ENCODE data around the gene ZNF580. TPM values are rescaled to one million over a fixed set of nuclear protein-coding genes. Genes with fewer than 3 reads are reported as not detected.
A peak's percentile ranks its signal among the peaks of the same experiment; 100 is the strongest.

The ZNF580 gene
- total and polyA plus RNA-seq, 2 of the 13 experiments (the other 11 are each of a cell fraction or from before 2014, with no cell fraction given) = 4.4 to 6.0 TPM

GRCh38 chr19:55683449-55684261 lies 42.9 kb downstream of the ZNF580 start (continued):
- TF ChIP-seq NFATC3 (CRISPR knock-in tag; IDR thresholded peaks at IDR 0.05) = no peak
- TF ChIP-seq SRY (CRISPR knock-in tag; IDR thresholded peaks at IDR 0.05) = no peak

GRCh38 chr19:55684946-55685681 lies 44.3 kb downstream of the ZNF580 start:
- BruUV-seq (replicated peaks) = no TSS peak
- H3K79me2 ChIP-seq (ENCODE audit: insufficient read depth, low read length) = peaks cover 33% of the 10 kb centered on the region
- no peak for FAIRE-seq
- H3K27ac ChIP-seq (ENCODE audit: extremely low read length, insufficient read depth, low read length) = peak overlapping the region; percentile 89
- no peak for DNase-seq (ENCODE audit: low spot score)
- H3K9me3 ChIP-seq (ENCODE audit: low read length) = no peaks in the 10 kb centered on the region
- intact Hi-C loops (cut with micrococcal nuclease; ENCODE audit: unreplicated experiment) (no loop called here), in situ Hi-C loops (cut with HindIII; ENCODE audit: extremely low pct_ligation_motif_present, low pct_unique_long_range_greater_than_20kb) (no loop called here)
- no peaks in the 10 kb centered on the region for H4K20me1 ChIP-seq (ENCODE audit: insufficient read depth, low read length)
- WGBS (ENCODE audit: low lambda C conversion rate) = 99% methylated on average over 47 of the region's 60 CpGs
- H2AFZ ChIP-seq (ENCODE audit: low read length) = no peak overlapping the region
- CTCF ChIA-PET (ENCODE audit: low intra/inter-chr PET ratio, low total read pairs) = no interaction called here
- H3K27me3 ChIP-seq (ENCODE audit: control insufficient read depth in 1 of 2, insufficient read depth in 2 of 2, low read length in 2 of 2) = no peaks in the 10 kb centered on the region
- H3K4me3 ChIP-seq (replicated peaks in 1 of 3; ENCODE audit: insufficient read depth in 1 of 3, low read depth in 2 of 3, low read length in 3 of 3) = no peak overlapping the region
- POLR2A ChIA-PET = no interaction called here
- H3K36me3 ChIP-seq (replicated peaks in 1 of 2; ENCODE audit: control insufficient read depth in 1 of 2, insufficient read depth in 2 of 2, low read length in 2 of 2) = peaks cover 16 to 63% of the 10 kb centered on the region in 2 experiments
- no peak for ATAC-seq
- no peak for TF ChIP-seq ZNF577 (CRISPR knock-in tag; IDR thresholded peaks at IDR 0.05; ENCODE audit: borderline replicate concordance, low read depth)
- TF ChIP-seq ZNF460 (CRISPR knock-in tag; IDR thresholded peaks at IDR 0.05; ENCODE audit: borderline replicate concordance) = no peak
- TF ChIP-seq AGO2 (optimal IDR thresholded peaks at IDR 0.05; ENCODE audit: low read depth, low read length) = peak; percentile 38
- no peak for TF ChIP-seq BRD4 (CRISPR knock-in tag; IDR thresholded peaks at IDR 0.05)
- 0 out of 2 replicates have a peak, but pooled peaks have one; percentile 11 for TF ChIP-seq ZNF687 (CRISPR knock-in tag; IDR thresholded peaks at IDR 0.05)
- no peak for TF ChIP-seq SAFB2 (CRISPR knock-in tag; IDR thresholded peaks at IDR 0.05; ENCODE audit: borderline replicate concordance, low read depth)
- no peak for TF ChIP-seq ZNF33A (CRISPR knock-in tag; IDR thresholded peaks at IDR 0.05; ENCODE audit: borderline replicate concordance)
- peaks cover 63% of the 10 kb centered on the region for H3K4me1 ChIP-seq (ENCODE audit: insufficient read depth, low read length)
- H3K4me2 ChIP-seq (ENCODE audit: low read depth, low read length) = peak overlapping the region; percentile 67
- H3K9ac ChIP-seq (ENCODE audit: insufficient read depth, low read depth, low read length) = peak overlapping the region; percentile 66; the same call in 1 of the 2 replicates
